ENCODE results near the gene PSTPIP2.
"Not testable (repeated sequence)": the region's sequence is repeated elsewhere in the genome, so short reads cannot be mapped to it uniquely, and the experiment has no call there.

The PSTPIP2 gene

GRCh38 chr18:46068763-46069162 lies 3.3 kb downstream of the PSTPIP2 start:
- DNase-seq: no peak

DNA sequence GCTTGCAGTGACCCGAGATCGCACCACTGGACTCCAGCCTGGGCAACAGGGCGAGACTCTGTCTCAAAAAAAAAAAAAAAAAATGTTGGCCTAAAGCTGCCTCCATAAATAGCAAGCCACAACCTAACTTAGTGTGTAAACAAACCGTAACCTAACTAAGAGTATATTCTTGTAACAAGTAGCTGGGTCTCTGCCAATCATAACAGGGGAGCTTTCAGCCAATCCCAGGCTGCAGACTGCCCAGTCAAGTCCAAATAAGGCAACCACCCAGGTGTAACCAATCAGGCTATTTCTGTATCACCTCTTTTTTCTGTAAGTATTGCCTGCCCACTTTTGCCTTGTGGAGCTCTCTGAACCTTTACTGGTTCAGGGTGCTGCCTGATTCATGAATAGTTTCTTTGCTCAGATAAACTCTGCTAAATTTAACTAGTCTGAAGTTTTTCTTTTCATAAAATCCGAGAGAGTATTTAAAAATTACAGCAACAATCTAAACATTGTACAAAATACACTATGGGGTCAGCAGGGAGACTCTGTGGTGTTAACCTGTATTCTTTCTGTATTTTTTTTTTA lies 4.5 kb downstream of the PSTPIP2 start:
- DNase-seq: no peak

- no peak for DNase-seq
These were observed 9.3 kb downstream of the PSTPIP2 start for GRCh38 chr18:46062781-46063180.

DNA sequence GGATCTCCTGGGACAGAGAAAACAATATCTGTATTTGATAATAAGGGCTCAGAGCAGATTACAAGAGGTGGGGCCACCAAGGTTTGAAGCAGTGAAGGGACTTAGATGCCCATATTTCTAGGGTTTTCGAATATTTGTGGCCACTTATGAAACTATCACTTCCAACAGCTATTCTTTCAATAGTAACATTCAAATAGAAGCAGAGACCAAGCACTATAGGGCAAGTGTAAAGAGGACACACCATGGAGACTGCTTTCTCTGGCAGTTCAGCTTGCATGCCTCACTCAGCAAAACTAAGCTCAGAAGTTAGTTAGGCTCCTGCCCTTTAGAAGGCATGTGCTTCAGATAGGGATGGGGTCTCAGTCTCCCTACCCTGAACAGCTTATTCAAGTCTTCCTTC lies 10.3 kb downstream of the PSTPIP2 start:
- no peak for DNase-seq

GRCh38 chr18:46061387-46061786 lies 10.7 kb downstream of the PSTPIP2 start:
- DNase-seq: no peak

DNA sequence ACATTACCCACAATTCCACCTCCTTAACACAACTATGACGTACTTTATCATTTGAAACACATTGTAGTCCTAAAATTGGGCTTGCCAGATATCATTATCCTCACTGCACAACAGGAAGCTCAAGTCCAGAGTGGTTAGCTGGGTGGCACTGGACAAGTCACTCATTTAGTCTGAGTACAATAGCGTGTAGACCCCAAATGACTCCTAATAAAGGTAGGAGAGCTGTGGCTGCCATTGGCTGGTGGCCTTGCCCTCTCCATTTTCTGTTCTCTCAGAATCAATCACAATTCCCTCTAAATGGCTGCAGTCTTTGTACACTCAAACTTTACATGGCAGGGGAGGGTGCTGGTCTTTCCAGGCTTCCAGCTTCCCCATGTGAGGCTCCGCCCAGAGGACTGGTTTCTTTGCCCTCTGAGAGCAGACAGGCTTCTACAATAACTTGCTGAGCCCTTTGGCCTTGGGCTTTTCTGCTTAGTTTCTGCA lies 11.7 kb downstream of the PSTPIP2 start:
- no peak for DNase-seq

- DNase-seq: no peak
These were observed 16.2 kb downstream of the PSTPIP2 start for GRCh38 chr18:46055838-46056230.

- DNase-seq: no peak
These were observed 16.9 kb downstream of the PSTPIP2 start for GRCh38 chr18:46054956-46055837.

DNA sequence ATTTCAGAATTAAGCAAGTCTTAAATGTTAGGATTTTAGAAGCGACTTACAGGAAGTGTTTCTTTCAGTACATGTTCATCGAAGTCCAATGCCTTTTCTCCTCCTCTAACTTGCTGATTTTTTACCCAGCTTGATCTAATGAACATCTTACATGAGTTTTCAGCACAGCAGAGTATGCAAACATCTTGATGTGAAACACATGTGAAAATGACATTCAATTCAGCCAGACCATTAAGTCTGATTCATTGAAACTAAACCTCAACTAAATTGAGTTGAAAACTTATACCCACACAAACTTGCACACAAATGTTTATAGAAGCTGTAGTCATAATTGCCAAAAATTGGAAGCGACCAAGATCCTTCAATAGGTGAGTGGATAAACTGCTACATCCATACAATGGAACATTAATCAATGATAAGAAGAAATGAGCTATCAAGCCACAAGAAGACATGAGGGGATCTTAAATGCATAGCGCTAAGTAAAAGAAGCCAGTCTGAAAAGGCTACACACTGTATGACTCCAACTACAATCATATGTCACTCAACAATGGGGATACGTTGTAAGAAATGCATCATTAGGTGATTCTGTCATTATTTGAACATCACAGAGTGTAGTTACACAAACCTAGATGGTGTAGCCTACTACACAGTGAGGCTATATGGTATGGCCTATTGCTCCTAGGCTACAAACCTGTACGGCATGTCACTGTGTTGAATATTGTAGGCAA lies 18.5 kb downstream of the PSTPIP2 start:
- DNase-seq: no peak

DNA sequence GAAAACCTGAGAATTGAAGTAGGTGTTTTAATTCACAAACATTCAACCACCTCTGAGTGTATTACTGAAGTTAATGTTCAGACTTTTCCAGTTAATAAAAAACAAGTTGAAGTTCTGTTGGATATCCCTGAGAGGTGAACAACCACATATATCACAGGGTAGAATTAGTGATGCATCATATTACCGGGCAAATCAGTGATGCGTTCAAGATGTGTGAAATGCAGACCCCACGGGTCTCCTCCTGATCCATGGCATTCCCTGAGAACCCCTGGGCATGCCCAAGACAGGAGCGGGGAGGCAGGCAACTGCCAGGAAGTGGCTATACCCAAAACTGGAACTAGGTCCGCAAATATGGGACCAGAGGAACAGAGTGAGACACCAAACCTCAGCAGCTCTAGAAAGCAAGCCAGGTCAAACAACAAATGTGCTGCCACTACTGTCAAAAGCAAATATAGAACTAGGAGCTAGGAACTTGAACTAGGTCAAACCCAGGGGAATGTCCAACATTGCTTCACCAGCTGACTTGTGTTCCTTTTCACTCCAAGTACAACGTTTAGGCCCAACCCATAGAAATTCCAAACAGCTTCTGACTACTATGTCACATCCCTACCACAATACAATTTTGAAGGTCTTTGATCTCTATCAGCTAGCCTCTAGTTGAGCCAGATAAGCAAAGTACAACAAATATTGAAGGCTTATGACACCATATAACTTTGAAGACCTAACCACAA lies 20.2 kb downstream of the PSTPIP2 start:
- DNase-seq: no peak

GRCh38 chr18:46050268-46050667 lies 21.8 kb downstream of the PSTPIP2 start:
- no peak for DNase-seq

DNA sequence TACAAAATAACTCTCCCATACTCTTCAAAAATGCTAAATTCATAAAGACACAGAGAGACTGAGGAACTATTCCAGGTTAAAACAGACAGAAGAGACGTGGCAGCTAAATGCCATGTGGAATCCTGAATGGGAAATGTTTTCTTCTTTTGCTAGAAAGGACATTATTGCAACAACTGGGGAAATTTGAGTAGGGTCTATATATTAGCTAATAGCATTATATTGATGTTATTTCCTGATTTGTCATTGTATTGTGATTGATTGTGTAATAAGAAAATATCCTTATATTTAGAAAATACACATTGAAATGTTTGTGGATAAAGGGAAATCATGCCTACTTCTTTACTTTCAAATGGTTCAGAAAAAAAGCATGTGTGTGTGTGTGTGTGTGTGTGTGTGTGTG lies 23.4 kb downstream of the PSTPIP2 start:
- DNase-seq: no peak

- DNase-seq: not testable (repeated sequence)
These were observed 24.7 kb downstream of the PSTPIP2 start for GRCh38 chr18:46047369-46047768.

- no peak for DNase-seq
These were observed 25.4 kb downstream of the PSTPIP2 start for GRCh38 chr18:46046688-46047087.

- no peak for DNase-seq
These were observed 25.9 kb downstream of the PSTPIP2 start for GRCh38 chr18:46046126-46046525.

DNA sequence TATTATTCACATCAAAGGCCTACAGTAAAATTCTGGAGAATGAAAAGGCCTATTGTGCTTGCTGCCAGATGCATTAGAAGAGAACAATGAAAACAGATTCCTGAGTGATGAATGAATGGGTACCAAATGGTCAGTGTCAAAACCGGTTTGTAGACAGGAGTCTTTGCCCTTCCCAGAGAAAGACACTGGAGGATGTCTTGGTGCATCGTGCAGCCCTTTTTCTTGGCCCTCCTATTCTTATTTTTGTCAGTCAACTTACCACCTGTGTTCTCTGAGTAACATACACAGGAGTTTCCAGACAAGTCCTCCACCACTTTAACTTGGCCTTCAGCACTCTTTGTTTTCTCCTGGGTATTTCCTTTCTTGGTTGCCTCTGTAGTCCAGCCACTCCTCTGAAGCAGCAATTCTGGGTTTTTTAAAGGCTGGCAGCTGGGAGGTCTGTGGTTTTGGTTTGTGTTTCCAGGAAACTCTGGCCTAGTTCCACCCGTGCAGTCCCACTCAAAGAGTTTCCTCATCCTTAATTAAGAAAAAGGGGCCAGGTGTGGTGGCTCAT lies 29.4 kb downstream of the PSTPIP2 start:
- no peak for DNase-seq

DNA sequence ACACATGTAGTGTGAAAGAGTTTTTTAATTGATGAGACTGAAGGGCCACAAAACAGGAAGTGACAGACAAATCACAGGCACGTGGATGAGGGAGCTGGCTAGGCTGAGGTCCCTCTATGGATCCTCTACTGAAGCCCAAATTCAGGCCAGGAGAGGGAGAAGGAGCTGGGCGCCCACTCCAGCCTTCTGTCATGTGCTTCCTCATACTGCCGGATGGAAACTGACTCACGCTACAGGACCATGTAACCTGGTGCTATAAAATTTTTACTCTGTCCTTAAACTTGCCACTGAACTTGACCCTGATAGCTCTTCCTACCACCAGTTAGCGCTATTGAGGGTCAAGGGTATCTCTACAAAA lies 31.3 kb downstream of the PSTPIP2 start:
- DNase-seq: no peak

- no peak for DNase-seq
These were observed 31.9 kb downstream of the PSTPIP2 start for GRCh38 chr18:46040033-46040746.

DNA sequence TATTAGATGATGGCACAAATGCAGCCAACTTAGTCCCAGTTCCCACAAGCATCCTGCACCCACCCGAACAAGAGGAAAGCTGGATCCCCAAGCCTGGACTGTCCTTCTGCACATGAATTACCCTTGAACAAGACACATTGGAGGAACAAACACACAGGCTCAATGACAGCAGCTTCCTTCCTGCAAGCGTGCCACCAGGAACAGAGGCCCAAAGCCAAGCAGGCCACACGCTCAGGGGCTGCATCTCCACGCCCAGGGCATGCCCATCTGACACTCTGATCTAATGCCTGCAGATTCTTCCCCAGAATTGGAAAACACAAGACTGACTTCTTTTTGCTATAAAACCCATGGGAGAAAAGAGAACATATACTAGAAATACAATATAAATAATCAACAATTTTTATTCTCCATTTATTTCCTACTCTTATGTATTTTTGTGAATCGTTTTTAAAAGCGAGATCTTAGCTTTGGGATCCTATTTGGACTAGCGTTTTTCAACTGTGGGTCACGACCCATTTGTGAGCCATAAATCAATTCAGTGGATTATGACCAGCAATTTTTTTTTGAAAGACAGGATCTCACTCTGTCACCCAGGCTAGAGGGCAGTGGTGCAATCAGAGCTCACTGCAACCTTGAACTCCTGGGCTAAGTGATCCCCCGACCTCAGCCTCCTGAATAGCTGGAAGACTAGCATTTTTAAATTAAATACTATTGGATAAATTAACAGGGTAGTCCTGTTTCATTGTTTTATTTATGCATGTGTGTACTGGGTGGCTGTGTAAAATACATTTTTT lies 34.4 kb downstream of the PSTPIP2 start:
- DNase-seq: no peak

DNA sequence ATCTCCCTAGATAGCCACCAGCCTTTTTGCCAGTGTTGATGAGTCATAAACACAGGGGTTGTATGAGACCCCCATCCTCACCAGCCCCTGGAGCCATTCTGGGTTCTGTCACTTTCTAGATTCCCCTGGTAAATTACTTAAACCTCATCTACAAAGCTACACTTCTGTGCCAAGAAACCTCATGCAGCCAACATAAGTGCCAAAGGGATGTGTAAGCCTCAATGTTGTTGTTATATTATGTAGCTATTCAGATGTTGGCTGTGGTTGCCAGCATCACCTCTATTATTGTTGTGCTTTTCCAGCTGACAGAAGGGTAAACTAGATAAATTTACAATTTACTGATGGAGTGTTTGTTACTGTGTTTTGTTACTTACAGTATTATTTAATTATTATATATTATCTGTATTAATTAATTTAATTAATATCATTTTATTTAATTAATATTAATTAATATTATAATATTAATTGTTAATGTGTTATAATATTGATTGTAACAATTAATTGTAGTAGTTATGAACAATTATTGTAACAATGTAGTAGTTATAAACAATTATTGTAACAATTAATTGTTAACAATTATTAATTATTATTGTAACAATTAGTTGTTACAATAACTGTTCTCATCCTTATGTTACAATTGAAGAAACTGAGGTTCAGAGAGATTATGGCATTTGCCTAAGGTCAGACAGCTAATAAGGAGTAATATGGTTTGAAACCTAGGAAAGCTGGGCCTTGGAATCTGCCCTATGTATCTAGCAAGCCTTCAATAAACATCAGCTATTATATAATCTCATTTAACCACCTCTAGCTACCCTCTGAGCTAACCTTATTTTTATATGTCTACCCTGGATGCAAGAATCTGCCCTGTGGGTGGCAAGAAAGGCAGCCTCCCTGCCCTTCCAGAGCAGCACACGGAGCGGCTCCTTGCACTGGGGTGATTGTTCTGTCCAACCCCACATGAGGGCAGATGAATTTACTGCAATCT lies 36.1 kb downstream of the PSTPIP2 start:
- no peak for DNase-seq

Measured in NCI-H748 treated with DMSO at 0.1 percent for 48 hours (cell line).